HEK293 (cell line): ENCODE measurements around the gene KHDRBS2.

ENCODE experiments used
- CTCF ChIA-PET: fragments of 350-600 bp; formaldehyde crosslinking; extraction: SDS; loops from one replicate; lab custom pipeline; 2021; ENCODE audit warnings: antibody characterized with exemption; lab: Yijun Ruan, JAX
- POLR2A ChIA-PET: fragments of 300-600 bp; formaldehyde crosslinking; extraction: SDS; loops from one replicate; lab custom pipeline; 2020; ENCODE audit warnings: antibody characterized with exemption, inconsistent platforms; lab: Yijun Ruan, JAX
- H3K27ac ChIP-seq: fragments of 200-500 bp; sonication (Bioruptor generic); 2 replicates; pipeline ENCODE4 v1.5.1; 2014; ENCODE audit warnings: low read depth, low read length, control low read depth, inconsistent platforms; ENCODE audit errors: extremely low read depth
- H3K36me3 ChIP-seq, 2 experiments: fragments of 200-500 bp in 1 of 2; sonication (Bioruptor generic) in 1 of 2; 1 replicate in 1 of 2; 2 replicates in 1 of 2; pipeline ENCODE4 v1.5.1; 2014 to 2017; ENCODE audit warnings: inconsistent platforms in 2 of 2, low read length in 2 of 2; ENCODE audit not compliant: control insufficient read depth in 2 of 2, insufficient read depth in 1 of 2
- H3K4me1 ChIP-seq: fragments of 200-500 bp; sonication (Bioruptor generic); 2 replicates; pipeline ENCODE4 v1.5.1; 2014; ENCODE audit warnings: mild to moderate bottlenecking, low read length, inconsistent platforms; ENCODE audit not compliant: control insufficient read depth, insufficient read depth
- H3K4me3 ChIP-seq: 2 replicates; pipeline ENCODE4 v1.5.1; 2011; ENCODE audit warnings: low read depth, mild to moderate bottlenecking, control low read depth, low read length, moderate library complexity
- H3K9me3 ChIP-seq: fragments of 200-500 bp; sonication (Bioruptor generic); 2 replicates; pipeline ENCODE4 v1.5.1; 2014; ENCODE audit warnings: low read depth, low read length, inconsistent platforms; ENCODE audit not compliant: control insufficient read depth, insufficient read depth
- KLF8 ChIP-seq: fragments of 450-650 bp; formaldehyde crosslinking; IDR thresholded peaks from 2 replicates; pipeline ENCODE4 v1.5.1; 2016; ENCODE audit warnings: missing biosample characterization, missing genetic modification characterization
- PRDM1 ChIP-seq: fragments of 450-650 bp; formaldehyde crosslinking; IDR thresholded peaks from 2 replicates; pipeline ENCODE4; 2016; ENCODE audit warnings: missing biosample characterization, missing genetic modification characterization
- SALL2 ChIP-seq: fragments of 450-650 bp; formaldehyde crosslinking; IDR thresholded peaks from 2 replicates; pipeline ENCODE4 v1.5.0; 2017; ENCODE audit warnings: missing biosample characterization, mild to moderate bottlenecking, missing genetic modification characterization, borderline replicate concordance
- SCRT1 ChIP-seq: fragments of 450-650 bp; formaldehyde crosslinking; IDR thresholded peaks from 2 replicates; pipeline ENCODE4 v1.5.1; 2016; ENCODE audit warnings: missing biosample characterization, missing genetic modification characterization, borderline replicate concordance
- SETDB1 ChIP-seq: IDR thresholded peaks from one replicate; pipeline ENCODE4 v1.6.1; 2017; ENCODE audit warnings: mild to moderate bottlenecking, low read length, moderate library complexity, mixed read lengths; ENCODE audit not compliant: insufficient read length
- TCF7L2 ChIP-seq: IDR thresholded peaks from 2 replicates; pipeline ENCODE4 v1.6.1; 2011; ENCODE audit warnings: low read depth, mild to moderate bottlenecking, inconsistent platforms, low read length, moderate library complexity, borderline replicate concordance
- TRIM28 ChIP-seq: IDR thresholded peaks from 2 replicates; pipeline ENCODE4 v1.6.1; 2011; ENCODE audit warnings: low read length, control low read depth, borderline replicate concordance
- YY2 ChIP-seq: fragments of 450-650 bp; formaldehyde crosslinking; IDR thresholded peaks from 2 replicates; pipeline ENCODE4 v1.5.1; 2016; ENCODE audit warnings: missing biosample characterization, missing genetic modification characterization
- ZBTB7A ChIP-seq: fragments of 450-650 bp; formaldehyde crosslinking; IDR thresholded peaks from 2 replicates; pipeline ENCODE4 v1.5.1; 2016; ENCODE audit warnings: low read depth, missing biosample characterization, missing genetic modification characterization
- ZFP37 ChIP-seq: fragments of 450-650 bp; formaldehyde crosslinking; IDR thresholded peaks from 2 replicates; pipeline ENCODE4 v1.5.1; 2016; ENCODE audit warnings: missing biosample characterization, missing genetic modification characterization
- ZNF10 ChIP-seq: fragments of 450-650 bp; formaldehyde crosslinking; IDR thresholded peaks from 2 replicates; pipeline ENCODE4 v1.5.1; 2017; ENCODE audit warnings: missing biosample characterization, missing genetic modification characterization
- ZNF146 ChIP-seq: fragments of 450-650 bp; formaldehyde crosslinking; IDR thresholded peaks from 2 replicates; pipeline ENCODE4 v1.5.1; 2016; ENCODE audit warnings: missing biosample characterization, missing genetic modification characterization
- ZNF155 ChIP-seq: fragments of 450-650 bp; formaldehyde crosslinking; IDR thresholded peaks from 2 replicates; pipeline ENCODE4 v1.5.1; 2016; ENCODE audit warnings: missing biosample characterization, missing genetic modification characterization
- ZNF169 ChIP-seq: fragments of 450-650 bp; formaldehyde crosslinking; IDR thresholded peaks from 2 replicates; pipeline ENCODE4 v1.5.1; 2016; ENCODE audit warnings: missing biosample characterization, missing genetic modification characterization
- ZNF184 ChIP-seq: fragments of 450-650 bp; IDR thresholded peaks from 2 replicates; pipeline ENCODE4 v1.5.1; 2018; ENCODE audit warnings: missing biosample characterization, mild to moderate bottlenecking, missing genetic modification characterization
- ZNF239 ChIP-seq: fragments of 450-650 bp; formaldehyde crosslinking; IDR thresholded peaks from 2 replicates; pipeline ENCODE4 v1.5.1; 2016; ENCODE audit warnings: missing biosample characterization, missing genetic modification characterization
- ZNF248 ChIP-seq: fragments of 450-650 bp; formaldehyde crosslinking; IDR thresholded peaks from 2 replicates; pipeline ENCODE4 v1.5.1; 2017; ENCODE audit warnings: missing biosample characterization, missing genetic modification characterization
- ZNF530 ChIP-seq: fragments of 450-650 bp; formaldehyde crosslinking; IDR thresholded peaks from 2 replicates; pipeline ENCODE4 v1.5.1; 2016; ENCODE audit warnings: low read depth, missing biosample characterization, missing genetic modification characterization
- ZNF623 ChIP-seq: fragments of 450-650 bp; formaldehyde crosslinking; IDR thresholded peaks from 2 replicates; pipeline ENCODE4 v1.5.1; 2016; ENCODE audit warnings: missing biosample characterization, missing genetic modification characterization
- ZNF626 ChIP-seq: fragments of 450-650 bp; sonication (Bioruptor Pico); formaldehyde crosslinking; IDR thresholded peaks from 2 replicates; pipeline ENCODE4 v1.5.1; 2018; ENCODE audit warnings: missing biosample characterization, missing genetic modification characterization, inconsistent platforms
- ZNF670 ChIP-seq: fragments of 450-650 bp; formaldehyde crosslinking; IDR thresholded peaks from 2 replicates; pipeline ENCODE4 v1.5.1; 2016; ENCODE audit warnings: missing biosample characterization, missing genetic modification characterization, low read depth
- ZNF677 ChIP-seq: fragments of 450-650 bp; IDR thresholded peaks from 2 replicates; pipeline ENCODE4 v1.5.0; 2018; ENCODE audit warnings: missing biosample characterization, mild to moderate bottlenecking, missing genetic modification characterization, moderate library complexity
- ZSCAN23 ChIP-seq: fragments of 450-650 bp; formaldehyde crosslinking; IDR thresholded peaks from 2 replicates; pipeline ENCODE4 v1.5.1; 2016; ENCODE audit warnings: missing biosample characterization, missing genetic modification characterization
- ZSCAN30 ChIP-seq: fragments of 450-650 bp; IDR thresholded peaks from 2 replicates; pipeline ENCODE4 v1.5.1; 2018; ENCODE audit warnings: missing biosample characterization, mild to moderate bottlenecking, missing genetic modification characterization, moderate library complexity
- TF ChIP-seq, protein P1 (sequence below): fragments of 450-650 bp; formaldehyde crosslinking; IDR thresholded peaks from 2 replicates; pipeline ENCODE4 v1.5.1; 2016; ENCODE audit warnings: missing biosample characterization, missing genetic modification characterization, low read depth
- TF ChIP-seq, protein P2 (sequence below): fragments of 450-650 bp; IDR thresholded peaks from 2 replicates; pipeline ENCODE4 v1.5.1; 2018; ENCODE audit warnings: missing biosample characterization, mild to moderate bottlenecking, missing genetic modification characterization
- TF ChIP-seq, protein P3 (sequence below): fragments of 450-650 bp; formaldehyde crosslinking; IDR thresholded peaks from 2 replicates; pipeline ENCODE4 v1.5.1; 2017; ENCODE audit warnings: missing biosample characterization, missing genetic modification characterization
- TF ChIP-seq, protein P4 (sequence below): fragments of 450-650 bp; formaldehyde crosslinking; IDR thresholded peaks from 2 replicates; pipeline ENCODE4 v1.5.1; 2016; ENCODE audit warnings: missing biosample characterization, missing genetic modification characterization

Gene KHDRBS2

DNA sequence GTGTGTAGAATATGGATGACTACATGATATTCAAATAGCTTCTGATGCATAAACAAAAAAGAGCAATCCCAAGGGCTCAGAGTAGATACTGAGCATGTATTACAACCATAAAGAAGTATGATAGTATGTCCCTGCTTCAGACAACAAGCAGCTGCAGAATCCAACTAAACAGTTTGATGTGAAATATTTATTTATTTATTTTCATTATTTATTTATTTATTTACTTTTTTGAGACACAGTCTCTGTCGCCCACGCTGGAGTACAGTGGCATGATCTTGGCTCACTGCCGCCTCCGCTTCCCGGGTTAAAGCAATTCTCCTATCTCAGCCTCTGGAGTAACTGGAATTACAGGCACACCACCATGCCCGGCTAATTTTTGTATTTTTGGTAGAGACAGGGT, 384.3 kb downstream of the KHDRBS2 start (continued):
- no peak for TF ChIP-seq ZNF670 (tag by site-specific recombination)
- TF ChIP-seq ZSCAN23 = no peak
- no peak for TF ChIP-seq ZNF530 (tag by site-specific recombination)
- no peak for TF ChIP-seq TRIM28
- TF ChIP-seq YY2 (tag by site-specific recombination) = no peak
- no peak for TF ChIP-seq ZNF146 (tag by site-specific recombination)
- TF ChIP-seq ZNF623 (tag by site-specific recombination) = peak; percentile 30; the same call in 1 of the 2 replicates
- no peak for TF ChIP-seq ZBTB7A (tag by site-specific recombination)
- no peak for TF ChIP-seq ZSCAN30
- TF ChIP-seq ZNF10 (tag by site-specific recombination) = no peak
- no peak for TF ChIP-seq ZNF169 (tag by site-specific recombination)
- TF ChIP-seq, protein P1, sequence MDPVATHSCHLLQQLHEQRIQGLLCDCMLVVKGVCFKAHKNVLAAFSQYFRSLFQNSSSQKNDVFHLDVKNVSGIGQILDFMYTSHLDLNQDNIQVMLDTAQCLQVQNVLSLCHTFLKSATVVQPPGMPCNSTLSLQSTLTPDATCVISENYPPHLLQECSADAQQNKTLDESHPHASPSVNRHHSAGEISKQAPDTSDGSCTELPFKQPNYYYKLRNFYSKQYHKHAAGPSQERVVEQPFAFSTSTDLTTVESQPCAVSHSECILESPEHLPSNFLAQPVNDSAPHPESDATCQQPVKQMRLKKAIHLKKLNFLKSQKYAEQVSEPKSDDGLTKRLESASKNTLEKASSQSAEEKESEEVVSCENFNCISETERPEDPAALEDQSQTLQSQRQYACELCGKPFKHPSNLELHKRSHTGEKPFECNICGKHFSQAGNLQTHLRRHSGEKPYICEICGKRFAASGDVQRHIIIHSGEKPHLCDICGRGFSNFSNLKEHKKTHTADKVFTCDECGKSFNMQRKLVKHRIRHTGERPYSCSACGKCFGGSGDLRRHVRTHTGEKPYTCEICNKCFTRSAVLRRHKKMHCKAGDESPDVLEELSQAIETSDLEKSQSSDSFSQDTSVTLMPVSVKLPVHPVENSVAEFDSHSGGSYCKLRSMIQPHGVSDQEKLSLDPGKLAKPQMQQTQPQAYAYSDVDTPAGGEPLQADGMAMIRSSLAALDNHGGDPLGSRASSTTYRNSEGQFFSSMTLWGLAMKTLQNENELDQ (tag by site-specific recombination) = no peak
- TF ChIP-seq SCRT1 (tag by site-specific recombination) = no peak
- TF ChIP-seq, protein P2, sequence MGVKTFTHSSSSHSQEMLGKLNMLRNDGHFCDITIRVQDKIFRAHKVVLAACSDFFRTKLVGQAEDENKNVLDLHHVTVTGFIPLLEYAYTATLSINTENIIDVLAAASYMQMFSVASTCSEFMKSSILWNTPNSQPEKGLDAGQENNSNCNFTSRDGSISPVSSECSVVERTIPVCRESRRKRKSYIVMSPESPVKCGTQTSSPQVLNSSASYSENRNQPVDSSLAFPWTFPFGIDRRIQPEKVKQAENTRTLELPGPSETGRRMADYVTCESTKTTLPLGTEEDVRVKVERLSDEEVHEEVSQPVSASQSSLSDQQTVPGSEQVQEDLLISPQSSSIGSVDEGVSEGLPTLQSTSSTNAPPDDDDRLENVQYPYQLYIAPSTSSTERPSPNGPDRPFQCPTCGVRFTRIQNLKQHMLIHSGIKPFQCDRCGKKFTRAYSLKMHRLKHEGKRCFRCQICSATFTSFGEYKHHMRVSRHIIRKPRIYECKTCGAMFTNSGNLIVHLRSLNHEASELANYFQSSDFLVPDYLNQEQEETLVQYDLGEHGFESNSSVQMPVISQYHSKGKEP = no peak

DNA sequence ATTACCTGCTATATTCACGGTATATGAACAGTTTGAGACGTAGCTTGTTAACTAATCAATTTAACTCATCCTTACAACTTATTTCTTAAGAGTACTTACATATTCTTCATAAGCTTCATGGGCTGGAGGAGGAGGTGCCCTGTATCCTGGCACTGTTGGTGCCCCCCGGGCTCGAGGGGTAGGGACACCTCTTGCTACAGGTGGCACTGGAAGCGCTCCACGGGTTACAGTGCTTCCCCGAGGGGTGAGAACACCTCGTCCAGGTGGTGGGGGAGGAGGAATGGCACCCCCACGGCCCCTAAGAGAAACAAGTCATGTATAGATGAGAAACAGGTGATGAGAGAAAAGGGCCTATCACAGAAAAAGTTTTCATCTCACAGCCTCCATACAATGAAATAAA, 391.5 kb downstream of the KHDRBS2 start:
- Histone ChIP-seq H3K36me3 (no peaks in the 10 kb centered on the region), H3K9me3 (no peaks in the 10 kb centered on the region), H3K4me3 (no peak overlapping the region), H3K4me1 (no peaks in the 10 kb centered on the region), H3K27ac (no peak overlapping the region)
- TF ChIP-seq PRDM1 (tag by site-specific recombination) (no peak), KLF8 (tag by site-specific recombination) (no peak), SCRT1 (tag by site-specific recombination) (no peak), ZNF530 (tag by site-specific recombination) (no peak), ZNF155 (no peak), SETDB1 (no peak), TCF7L2 (no peak), ZNF184 (no peak), ZNF239 (tag by site-specific recombination) (no peak), ZFP37 (tag by site-specific recombination) (no peak), ZNF626 (tag by site-specific recombination) (no peak), SALL2 (no peak), ZNF677 (no peak), ZNF248 (tag by site-specific recombination) (no peak), ZNF169 (tag by site-specific recombination) (no peak)
- TF ChIP-seq, protein P3, sequence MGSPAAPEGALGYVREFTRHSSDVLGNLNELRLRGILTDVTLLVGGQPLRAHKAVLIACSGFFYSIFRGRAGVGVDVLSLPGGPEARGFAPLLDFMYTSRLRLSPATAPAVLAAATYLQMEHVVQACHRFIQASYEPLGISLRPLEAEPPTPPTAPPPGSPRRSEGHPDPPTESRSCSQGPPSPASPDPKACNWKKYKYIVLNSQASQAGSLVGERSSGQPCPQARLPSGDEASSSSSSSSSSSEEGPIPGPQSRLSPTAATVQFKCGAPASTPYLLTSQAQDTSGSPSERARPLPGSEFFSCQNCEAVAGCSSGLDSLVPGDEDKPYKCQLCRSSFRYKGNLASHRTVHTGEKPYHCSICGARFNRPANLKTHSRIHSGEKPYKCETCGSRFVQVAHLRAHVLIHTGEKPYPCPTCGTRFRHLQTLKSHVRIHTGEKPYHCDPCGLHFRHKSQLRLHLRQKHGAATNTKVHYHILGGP (tag by site-specific recombination) = no peak
- TF ChIP-seq, protein P4, sequence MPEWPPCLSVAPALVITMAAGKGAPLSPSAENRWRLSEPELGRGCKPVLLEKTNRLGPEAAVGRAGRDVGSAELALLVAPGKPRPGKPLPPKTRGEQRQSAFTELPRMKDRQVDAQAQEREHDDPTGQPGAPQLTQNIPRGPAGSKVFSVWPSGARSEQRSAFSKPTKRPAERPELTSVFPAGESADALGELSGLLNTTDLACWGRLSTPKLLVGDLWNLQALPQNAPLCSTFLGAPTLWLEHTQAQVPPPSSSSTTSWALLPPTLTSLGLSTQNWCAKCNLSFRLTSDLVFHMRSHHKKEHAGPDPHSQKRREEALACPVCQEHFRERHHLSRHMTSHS (tag by site-specific recombination) = no peak
- ChIA-PET POLR2A (no interaction called here), CTCF (no interaction called here)
